ENCODE results near the gene IL1RL1.

The IL1RL1 gene

DNA sequence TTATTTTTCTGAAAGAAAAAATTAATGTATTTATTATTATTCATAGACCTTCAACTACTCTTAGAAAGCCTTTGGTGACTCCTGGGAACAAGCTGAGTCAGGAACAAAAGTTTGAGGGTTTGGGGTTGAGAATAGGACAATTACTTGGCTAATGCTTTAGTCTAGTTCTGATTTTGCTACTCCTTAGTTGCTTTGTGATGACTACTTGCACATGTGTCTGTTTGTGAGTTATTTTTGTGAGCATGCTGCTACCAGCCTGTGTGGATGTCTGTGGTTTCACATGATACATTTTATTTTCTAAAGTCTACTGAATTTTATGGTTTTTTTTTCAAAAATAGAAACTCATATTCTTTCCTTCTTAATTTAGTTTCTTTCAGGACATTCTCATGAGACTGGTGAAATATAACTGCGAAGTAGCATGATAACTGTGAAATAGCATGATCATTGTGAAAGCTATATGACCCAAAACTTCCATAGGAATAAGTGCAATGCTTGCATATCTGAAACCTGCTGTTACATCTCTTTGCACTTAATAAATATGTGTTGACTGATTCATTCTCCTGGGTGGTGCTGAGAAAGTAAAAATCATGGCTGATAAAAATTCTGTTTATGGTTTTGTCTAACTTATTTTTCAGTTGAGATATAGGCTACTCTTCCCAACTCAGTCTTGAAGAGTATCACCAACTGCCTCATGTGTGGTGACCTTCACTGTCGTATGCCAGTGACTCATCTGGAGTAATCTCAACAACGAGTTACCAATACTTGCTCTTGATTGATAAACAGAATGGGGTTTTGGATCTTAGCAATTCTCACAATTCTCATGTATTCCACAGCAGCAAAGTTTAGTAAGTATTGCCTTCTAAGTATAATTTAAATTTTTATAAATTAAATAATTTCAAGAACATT, 26.4 kb downstream of the IL1RL1 start:
- peaks cover 3% of the 10 kb centered on the region for H3K9me3 Mint-ChIP-seq (ENCODE audit: low read depth)
- H3K4me1 Mint-ChIP-seq (ENCODE audit: low read depth): peaks cover 9% of the 10 kb centered on the region

DNA sequence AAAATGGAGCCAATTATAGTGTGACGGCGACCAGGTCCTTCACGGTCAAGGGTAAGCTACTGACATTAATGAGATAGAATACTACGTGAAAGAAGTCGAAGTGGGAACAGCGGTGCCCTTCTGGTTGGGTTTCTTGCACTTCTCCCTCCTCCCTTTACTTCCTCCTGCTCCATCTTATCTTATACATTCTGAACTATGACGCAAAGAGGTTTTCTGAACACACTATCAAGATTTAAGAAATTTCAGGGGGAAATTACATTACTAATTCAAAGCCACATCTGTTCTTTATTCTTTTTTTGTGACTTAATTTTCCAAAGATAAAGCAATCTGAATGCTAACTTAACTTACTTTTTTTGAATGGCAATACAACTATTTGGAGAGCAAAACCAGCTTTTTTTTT, 29.4 kb downstream of the IL1RL1 start:
- Mint-ChIP-seq H3K27me3 (no peaks in the 10 kb centered on the region), H3K4me1 (ENCODE audit: low read depth) (peaks cover 6% of the 10 kb centered on the region), H3K36me3 (no peaks in the 10 kb centered on the region), H3K9me3 (ENCODE audit: low read depth) (no peaks in the 10 kb centered on the region), H3K27ac (no peak overlapping the region), H3K4me3 (no peak overlapping the region)

More for the DNA sequence above, 26.4 kb downstream of the IL1RL1 start:
- Mint-ChIP-seq H3K4me3 (no peak overlapping the region), H3K27ac (no peak overlapping the region), H3K27me3 (peaks cover 3% of the 10 kb centered on the region), H3K36me3 (peaks cover 3% of the 10 kb centered on the region)

DNA sequence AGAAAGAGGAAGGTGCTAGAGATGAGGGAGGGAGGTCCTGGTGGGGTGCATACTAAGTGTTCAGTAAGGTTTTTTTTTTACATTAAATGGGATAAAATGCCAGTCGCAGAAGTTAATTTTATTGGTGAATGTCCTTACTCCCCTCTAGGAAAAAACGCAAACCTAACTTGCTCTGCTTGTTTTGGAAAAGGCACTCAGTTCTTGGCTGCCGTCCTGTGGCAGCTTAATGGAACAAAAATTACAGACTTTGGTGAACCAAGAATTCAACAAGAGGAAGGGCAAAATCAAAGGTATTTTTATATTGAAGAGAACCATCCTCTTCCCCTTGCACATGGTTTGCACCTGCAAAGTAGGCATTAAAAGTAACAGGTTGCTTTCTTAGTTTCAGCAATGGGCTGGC, 31.5 kb downstream of the IL1RL1 start:
- H3K27ac Mint-ChIP-seq: no peak overlapping the region
- H3K9me3 Mint-ChIP-seq (ENCODE audit: low read depth): no peaks in the 10 kb centered on the region
- H3K4me3 Mint-ChIP-seq: no peak overlapping the region
- H3K36me3 Mint-ChIP-seq: no peaks in the 10 kb centered on the region
- peaks cover 2% of the 10 kb centered on the region for H3K4me1 Mint-ChIP-seq (ENCODE audit: low read depth)
- H3K27me3 Mint-ChIP-seq: no peaks in the 10 kb centered on the region

DNA sequence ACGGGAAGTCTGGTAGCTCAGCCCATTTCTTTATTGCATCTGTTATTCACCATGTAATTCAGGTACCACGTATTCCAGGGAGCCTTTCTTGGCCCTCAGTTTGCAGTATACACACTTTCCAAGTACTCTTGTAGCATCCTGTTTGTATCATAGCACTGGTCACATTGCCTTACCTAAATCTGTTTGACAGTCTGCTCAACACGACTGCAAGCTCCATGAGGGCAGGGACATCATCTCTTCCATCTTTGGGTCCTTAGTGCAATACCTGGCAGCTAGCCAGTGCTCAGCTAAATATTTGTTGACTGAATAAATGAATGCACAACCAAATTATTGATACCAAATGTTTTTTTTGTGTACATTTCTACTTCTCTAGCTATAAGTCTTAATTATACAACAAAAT, 33.0 kb downstream of the IL1RL1 start:
- no peak overlapping the region for H3K4me3 Mint-ChIP-seq
- H3K27ac Mint-ChIP-seq: no peak overlapping the region
- no peaks in the 10 kb centered on the region for H3K9me3 Mint-ChIP-seq (ENCODE audit: low read depth)
- no peaks in the 10 kb centered on the region for H3K4me1 Mint-ChIP-seq (ENCODE audit: low read depth)
- H3K27me3 Mint-ChIP-seq: no peaks in the 10 kb centered on the region
- no peaks in the 10 kb centered on the region for H3K36me3 Mint-ChIP-seq

DNA sequence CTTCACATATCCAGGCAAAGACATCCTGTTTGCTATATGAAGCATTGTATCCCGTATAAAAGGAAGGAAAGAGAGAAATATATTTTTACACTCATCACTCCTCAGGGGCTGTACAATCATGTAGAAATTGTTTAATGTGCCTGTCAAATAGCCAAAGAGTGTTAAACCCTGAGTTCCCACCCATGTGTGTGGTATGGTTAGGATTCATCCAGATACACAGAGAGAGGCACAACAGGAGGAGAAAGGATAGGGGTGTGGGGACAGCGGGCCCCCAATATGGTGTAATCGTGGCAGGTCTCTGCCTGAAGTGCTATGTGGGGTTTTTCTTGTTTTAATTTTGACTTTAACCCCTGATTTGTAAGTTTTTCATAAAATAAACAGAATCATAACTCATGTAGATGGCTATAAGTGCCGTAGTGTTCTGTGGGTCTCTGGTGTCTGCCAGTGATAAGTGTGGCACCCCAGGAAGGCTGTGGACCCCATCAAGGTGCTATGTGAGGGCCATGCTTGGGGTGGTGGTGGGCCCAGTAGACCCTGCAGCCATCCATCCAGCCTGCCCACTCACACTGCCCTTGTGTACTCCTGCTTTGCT, 34.1 kb downstream of the IL1RL1 start:
- H3K4me3 Mint-ChIP-seq: no peak overlapping the region
- H3K27me3 Mint-ChIP-seq: no peaks in the 10 kb centered on the region

DNA sequence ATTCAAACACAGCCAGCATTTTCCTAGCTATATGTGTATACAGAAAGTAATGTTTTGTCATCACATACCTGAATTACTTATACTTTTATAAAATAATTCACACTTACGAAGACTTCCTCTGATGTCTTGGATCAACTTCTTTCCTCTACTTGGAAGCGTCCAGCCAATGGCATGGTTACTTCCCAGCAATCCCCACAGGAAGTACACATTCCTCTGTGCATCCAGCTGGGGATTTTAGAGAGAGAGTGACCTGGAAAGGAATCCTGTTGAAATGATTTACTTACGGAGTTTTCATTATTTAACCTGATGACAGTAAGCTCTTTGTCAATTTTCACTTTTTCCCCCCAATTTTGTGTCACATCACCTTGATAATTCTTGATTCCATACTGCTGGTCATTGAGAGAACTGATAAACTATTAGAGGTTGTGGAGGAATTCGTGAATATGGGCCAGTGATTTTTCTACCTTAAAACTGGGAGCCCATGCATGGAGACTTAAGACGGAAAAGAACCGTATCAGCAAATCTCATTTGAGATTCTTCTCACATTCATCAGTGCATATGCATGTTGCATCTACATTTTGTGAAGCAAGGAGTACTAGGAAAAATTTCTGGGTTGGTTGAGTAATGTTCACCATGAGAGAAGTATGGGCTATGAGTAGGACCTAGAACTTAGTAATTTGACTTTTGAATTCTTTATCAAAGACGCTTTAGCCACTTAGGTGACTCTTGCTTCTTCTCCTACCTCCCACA, 35.2 kb downstream of the IL1RL1 start:
- Mint-ChIP-seq H3K27me3 (no peaks in the 10 kb centered on the region), H3K36me3 (no peaks in the 10 kb centered on the region), H3K27ac (no peak overlapping the region), H3K4me3 (no peak overlapping the region), H3K4me1 (ENCODE audit: low read depth) (no peaks in the 10 kb centered on the region), H3K9me3 (ENCODE audit: low read depth) (no peaks in the 10 kb centered on the region)

More for the DNA sequence above, 34.1 kb downstream of the IL1RL1 start:
- Mint-ChIP-seq H3K27ac (no peak overlapping the region), H3K9me3 (ENCODE audit: low read depth) (no peaks in the 10 kb centered on the region), H3K36me3 (no peaks in the 10 kb centered on the region), H3K4me1 (ENCODE audit: low read depth) (no peaks in the 10 kb centered on the region)

DNA sequence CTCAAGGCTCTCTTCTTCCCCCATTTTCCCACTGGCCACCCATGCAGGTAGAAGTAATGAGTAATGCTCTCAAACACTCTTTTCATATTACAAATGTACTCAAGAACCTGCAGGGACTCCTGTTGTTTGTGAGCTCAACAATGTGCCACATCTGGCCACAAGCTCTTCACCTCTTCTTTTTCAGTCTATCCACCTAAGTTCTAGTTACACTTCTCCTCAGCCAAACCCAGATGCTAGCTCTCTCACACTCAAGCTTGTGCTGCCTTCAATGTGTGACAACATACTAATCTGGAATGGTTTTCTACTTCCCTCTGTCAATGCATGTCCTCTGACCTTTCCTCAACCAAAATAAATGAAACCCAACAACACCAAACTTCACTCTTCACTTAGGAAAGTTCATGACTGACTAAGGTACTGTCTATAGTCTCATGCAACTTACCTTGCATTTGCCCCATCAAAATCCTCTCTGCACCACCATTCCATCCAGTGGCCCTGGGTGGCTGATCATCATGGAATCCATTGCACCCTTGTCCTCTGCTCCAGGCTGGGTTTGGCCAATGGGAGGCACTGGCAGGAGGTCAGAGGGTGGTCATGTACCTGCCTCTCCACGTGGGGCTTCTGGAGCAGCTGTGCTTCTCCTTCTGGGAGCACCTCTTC, 38.9 kb downstream of the IL1RL1 start:
- Mint-ChIP-seq H3K4me1 (ENCODE audit: low read depth) (peaks cover 4% of the 10 kb centered on the region), H3K27me3 (no peaks in the 10 kb centered on the region), H3K4me3 (no peak overlapping the region), H3K9me3 (ENCODE audit: low read depth) (no peaks in the 10 kb centered on the region), H3K36me3 (no peaks in the 10 kb centered on the region), H3K27ac (peak overlapping the region; percentile 8)

DNA sequence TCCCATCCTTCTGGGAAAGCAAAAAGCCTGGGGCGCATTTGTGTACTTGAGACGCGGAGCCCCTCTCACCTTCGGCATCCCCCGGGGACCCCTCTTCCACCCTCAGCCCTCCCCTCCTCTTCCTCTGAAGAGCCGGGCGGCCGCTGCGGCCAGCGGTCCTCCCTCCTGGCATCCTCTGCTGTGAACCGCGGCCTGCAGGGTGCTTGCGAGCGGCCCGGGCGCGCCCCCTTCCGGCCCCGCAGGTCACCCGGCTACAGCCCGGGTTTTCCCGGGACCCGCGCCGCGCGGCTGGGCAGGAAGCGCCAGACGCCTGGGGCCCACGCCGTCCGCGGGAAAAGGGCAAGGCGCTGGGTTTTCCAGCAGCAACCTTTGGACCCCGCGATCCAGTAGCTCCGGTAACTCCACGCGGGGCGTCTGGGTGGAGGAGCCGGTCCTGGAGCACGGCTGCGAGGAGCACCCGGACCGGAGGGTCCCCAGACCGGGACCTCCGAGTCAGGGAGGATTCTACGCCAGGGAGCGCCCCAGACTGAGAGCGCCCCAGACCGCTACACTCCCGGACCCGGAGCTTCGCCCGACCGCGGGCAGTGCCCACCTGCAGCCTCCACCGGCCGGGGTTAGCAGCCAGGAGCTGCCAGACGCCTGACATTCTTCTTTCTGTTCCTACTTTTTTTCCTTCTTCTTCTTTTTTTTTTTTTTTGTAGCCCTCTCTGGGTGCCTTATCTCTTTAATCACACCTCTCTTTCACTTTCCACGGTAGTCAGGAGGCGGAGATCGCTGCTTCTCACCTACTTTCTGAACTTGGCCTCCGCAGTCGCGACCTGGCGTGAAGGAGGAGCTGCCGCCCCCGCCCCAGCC, 44.4 kb downstream of the IL1RL1 start, which contains the start of gene IL18R1:
Gene IL18R1, plus strand, starts transcription at position 271 of the 855 bp plus-strand sequence. CDS start 6,865 bp downstream, outside the sequence.
- peak within 1 kb of the TSS; percentile 95 for H3K27ac Mint-ChIP-seq
- peaks cover 5% of the 10 kb centered on the region for H3K36me3 Mint-ChIP-seq
- no peaks in the 10 kb centered on the region for H3K27me3 Mint-ChIP-seq
- no peaks in the 10 kb centered on the region for H3K9me3 Mint-ChIP-seq (ENCODE audit: low read depth)
- peak within 1 kb of the TSS; percentile 89 for H3K4me3 Mint-ChIP-seq
- H3K4me1 Mint-ChIP-seq (ENCODE audit: low read depth): peaks cover 41% of the 10 kb centered on the region

DNA sequence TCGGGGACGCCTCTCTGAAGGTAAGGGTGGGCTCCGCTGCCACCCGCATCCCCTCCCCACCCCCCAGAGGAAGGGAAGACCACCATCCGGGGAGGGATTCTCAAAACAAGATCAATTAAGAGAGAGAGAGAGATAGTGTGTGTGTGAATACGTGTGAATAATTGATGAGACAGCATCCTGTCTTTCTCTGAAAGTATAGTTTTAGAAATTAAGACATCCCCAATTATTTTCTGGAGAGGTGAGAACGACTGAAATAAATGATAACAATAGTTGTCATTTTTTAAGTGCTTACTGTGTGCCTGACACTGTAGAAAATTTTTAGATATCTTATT, 45.0 kb downstream of the IL1RL1 start:
- Mint-ChIP-seq H3K4me1 (ENCODE audit: low read depth) (peaks cover 47% of the 10 kb centered on the region), H3K4me3 (peak overlapping the region; percentile 89), H3K9me3 (ENCODE audit: low read depth) (no peaks in the 10 kb centered on the region), H3K27ac (peak overlapping the region; percentile 95), H3K36me3 (peaks cover 5% of the 10 kb centered on the region), H3K27me3 (no peaks in the 10 kb centered on the region)

DNA sequence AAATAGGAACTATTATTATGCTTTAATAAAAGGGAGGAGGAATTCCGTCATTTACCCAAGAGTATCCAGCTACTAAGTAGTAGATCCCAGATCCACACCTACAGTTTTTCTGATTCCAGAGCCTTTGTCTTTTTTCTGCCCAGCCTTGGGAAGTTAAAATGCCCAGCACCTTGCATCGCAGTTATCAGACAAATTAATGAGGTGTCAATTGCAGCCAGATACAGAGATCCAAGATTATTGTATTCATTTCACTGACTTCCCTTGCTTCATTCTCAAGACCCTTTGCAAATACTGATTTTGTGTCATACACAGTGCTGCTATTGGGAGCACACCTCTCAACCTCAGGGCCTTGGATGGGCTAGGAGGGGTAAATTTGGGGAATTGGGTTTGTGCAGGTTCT, 45.4 kb downstream of the IL1RL1 start:
- Mint-ChIP-seq H3K4me1 (ENCODE audit: low read depth) (peaks cover 51% of the 10 kb centered on the region), H3K36me3 (peaks cover 6% of the 10 kb centered on the region), H3K27ac (peak overlapping the region; percentile 95), H3K9me3 (ENCODE audit: low read depth) (no peaks in the 10 kb centered on the region), H3K27me3 (no peaks in the 10 kb centered on the region), H3K4me3 (peak overlapping the region; percentile 89)

DNA sequence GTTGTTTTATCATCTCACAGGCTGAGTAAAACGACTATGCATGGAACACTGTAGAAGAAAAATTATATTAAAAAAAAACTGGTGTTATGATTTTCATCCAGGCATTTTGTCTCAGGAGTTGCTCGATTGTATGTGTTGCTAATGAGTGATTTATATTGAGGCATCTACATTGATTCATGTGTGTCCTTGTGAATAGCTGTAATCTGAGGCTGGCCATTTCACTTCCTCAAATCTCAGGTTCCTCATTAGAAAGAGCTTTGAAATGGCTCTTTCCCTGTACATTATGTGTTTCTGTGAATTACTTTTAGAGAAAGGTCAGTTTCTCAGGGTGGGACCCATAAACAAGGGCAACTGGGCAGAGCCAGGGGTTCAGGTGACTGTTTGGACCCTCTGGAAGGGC, 46.6 kb downstream of the IL1RL1 start:
- Mint-ChIP-seq H3K27me3 (no peaks in the 10 kb centered on the region), H3K27ac (peak overlapping the region; percentile 37), H3K9me3 (ENCODE audit: low read depth) (no peaks in the 10 kb centered on the region), H3K4me1 (ENCODE audit: low read depth) (peaks cover 60% of the 10 kb centered on the region), H3K4me3 (peak overlapping the region; percentile 89), H3K36me3 (peaks cover 15% of the 10 kb centered on the region)

DNA sequence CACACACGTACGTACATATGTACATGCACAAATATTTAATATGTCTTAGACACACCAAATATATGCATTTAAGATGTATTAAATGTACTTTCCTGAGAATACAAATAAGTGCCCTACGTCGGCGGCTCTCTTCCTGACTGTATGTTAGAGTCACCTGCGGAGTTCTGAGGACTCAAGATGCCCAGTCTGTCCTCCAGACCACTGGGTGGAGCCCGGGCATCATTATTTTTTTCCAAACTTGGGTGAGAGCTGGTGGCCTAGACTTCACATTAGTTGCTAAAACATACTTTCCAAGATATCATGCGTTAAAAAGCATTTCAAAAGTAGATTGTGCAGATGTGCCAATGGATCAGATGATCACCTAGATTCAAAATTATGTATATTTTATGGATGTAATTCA, 47.1 kb downstream of the IL1RL1 start:
- peak overlapping the region; percentile 30 for H3K27ac Mint-ChIP-seq
- H3K4me3 Mint-ChIP-seq: peak overlapping the region; percentile 55
- H3K4me1 Mint-ChIP-seq (ENCODE audit: low read depth): peaks cover 66% of the 10 kb centered on the region
- no peaks in the 10 kb centered on the region for H3K9me3 Mint-ChIP-seq (ENCODE audit: low read depth)
- no peaks in the 10 kb centered on the region for H3K27me3 Mint-ChIP-seq
- H3K36me3 Mint-ChIP-seq: peaks cover 19% of the 10 kb centered on the region

DNA sequence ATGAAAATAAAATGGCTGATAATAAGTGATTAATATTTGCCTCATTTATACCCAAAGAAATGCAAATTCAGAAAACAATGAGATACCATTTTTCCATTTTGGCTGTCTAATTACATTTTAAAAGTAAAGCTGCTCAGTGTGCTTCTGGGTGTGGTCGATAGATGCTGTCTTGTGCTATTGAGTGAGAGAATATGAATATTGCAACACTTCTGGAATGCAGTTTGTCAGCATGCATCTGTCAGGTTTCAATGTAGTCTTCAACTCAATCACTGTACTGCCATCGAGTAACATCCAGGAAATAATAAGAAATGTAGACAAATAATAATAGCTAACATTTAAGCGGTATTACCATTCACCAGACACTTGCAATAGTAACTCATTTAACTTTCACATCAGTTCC, 48.2 kb downstream of the IL1RL1 start:
- Mint-ChIP-seq H3K9me3 (ENCODE audit: low read depth) (peaks cover 4% of the 10 kb centered on the region), H3K4me1 (ENCODE audit: low read depth) (peaks cover 73% of the 10 kb centered on the region), H3K4me3 (no peak overlapping the region), H3K27me3 (no peaks in the 10 kb centered on the region), H3K36me3 (peaks cover 27% of the 10 kb centered on the region), H3K27ac (peak overlapping the region; percentile 16)
